GM18517 (cell line): Measurements from ENCODE around the gene VGLL4.

ENCODE experiments used
- ATAC-seq: cut with Tn5 transposase; IDR thresholded peaks from one replicate; pipeline ENCODE4 v1.9.1; 2021; ENCODE audit warnings: mild to moderate bottlenecking, moderate library complexity; ENCODE audit not compliant: unreplicated experiment

Gene VGLL4

DNA sequence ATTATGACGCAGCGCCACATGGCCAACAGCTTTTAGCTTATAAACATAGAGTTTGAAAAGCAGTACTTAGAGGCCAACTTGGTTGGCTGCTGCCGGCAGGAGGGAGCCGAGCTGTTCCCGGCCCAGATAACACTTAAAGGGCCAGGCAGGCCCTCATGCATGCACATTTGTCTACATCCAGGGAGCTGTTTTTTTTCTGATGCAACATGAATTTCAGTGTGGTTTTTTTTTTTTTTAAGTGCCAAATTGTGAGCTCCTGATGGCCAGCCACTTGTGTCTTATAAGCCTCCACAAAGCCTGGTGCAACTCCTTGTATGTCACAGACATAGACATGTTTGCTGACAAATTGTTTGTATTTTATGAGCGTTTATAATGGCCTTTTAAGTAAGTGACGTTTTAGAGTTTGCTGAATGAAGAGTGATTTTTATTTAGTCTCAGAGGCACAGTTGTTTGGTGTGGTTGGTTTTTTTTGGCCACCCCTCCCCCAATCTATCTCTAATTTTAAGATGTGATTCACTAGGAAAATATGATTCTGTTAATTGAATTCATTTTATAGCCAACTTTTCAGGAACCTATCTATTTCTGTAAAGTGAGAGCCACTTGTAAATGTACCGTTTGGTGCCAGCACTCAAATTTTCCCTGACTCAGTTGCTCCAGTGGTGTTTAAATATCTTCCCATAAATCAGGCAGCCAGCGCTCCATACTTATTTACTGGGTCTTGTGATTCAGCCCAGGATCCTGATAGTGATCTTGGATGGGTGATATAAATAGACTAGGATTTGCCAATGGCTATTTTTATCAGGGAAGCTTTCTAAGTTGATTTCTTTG lies 134.3 kb downstream of the VGLL4 start:
- no peak for ATAC-seq

- ATAC-seq: no peak
Observed at GRCh38 chr3:11508346-11509172, 135.2 kb downstream of the VGLL4 start.

- ATAC-seq: no peak
Observed at GRCh38 chr3:11507719-11508118, 136.0 kb downstream of the VGLL4 start.
